ENCODE measurements around the gene PIEZO1. TPM values are rescaled to one million over a fixed set of nuclear protein-coding genes. Genes with fewer than 3 reads are reported as not detected.

The PIEZO1 gene
- total and polyA plus RNA-seq, 2 donors (not counting 3 experiments of a cell fraction or from before 2014, with no cell fraction given) = 298 to 322 TPM

GRCh38 chr16:88812513-88813268 lies 27.7 kb upstream of the PIEZO1 start:
- no peak for FAIRE-seq
- intact Hi-C loops (cut with micrococcal nuclease) = loop anchor here (1.0 to 5.0 kb wide), 2 partner anchors 45 to 110 kb away; partner anchors contain the start of gene TRAPPC2L

GRCh38 chr16:88811769-88812512 lies 26.9 kb upstream of the PIEZO1 start, which contains the start of gene APRT:
Gene APRT (minus strand): TSS chr16:88811928. CDS start chr16:88811899, 29 bp downstream.
- no peaks in the 10 kb centered on the region for H3K9me1 ChIP-seq (replicated peaks; ENCODE audit: control insufficient read depth, extremely low read depth, insufficient read depth, low read length)
- ChIA-PET CTCF (interaction anchor here (0.6 to 4.9 kb wide), 9 partner anchors 28 to 404 kb away, joined by 3 to 50 read pairs (median 5); partner anchors contain the start of genes GALNS, PIEZO1 and TRAPPC2L), POLR2A (interaction anchor here (1.3 kb wide), 1 partner anchor 27 kb away, joined by 4 read pairs; the partner anchor contains the start of gene PIEZO1)
- intact Hi-C loops (cut with micrococcal nuclease) = loop anchor here (1.0 to 5.0 kb wide), 2 partner anchors 45 to 110 kb away; partner anchors contain the start of gene TRAPPC2L
- H3K4me2 ChIP-seq (ENCODE audit: insufficient read depth, low read length) = peak within 1 kb of the TSS; percentile 85
- no peaks in the 10 kb centered on the region for H3K9me3 ChIP-seq (replicated peaks; ENCODE audit: control insufficient read depth, insufficient read depth, low read length)
- H3K9ac ChIP-seq (replicated peaks; ENCODE audit: extremely low read depth, insufficient read depth, low read length) = peak within 1 kb of the TSS; percentile 57
- no peaks in the 10 kb centered on the region for H3K27me3 ChIP-seq (ENCODE audit: control insufficient read depth in 2 of 2, insufficient read depth in 2 of 2, low read length in 2 of 2)
- peaks cover 17% of the 10 kb centered on the region for H3K4me1 ChIP-seq (ENCODE audit: control insufficient read depth, extremely low read depth, insufficient read depth, low read length)
- H2AFZ ChIP-seq (ENCODE audit: low read depth, low read length) = peak within 1 kb of the TSS; percentile 96
- H3K4me3 ChIP-seq (replicated peaks in 1 of 3; ENCODE audit: insufficient read depth in 1 of 3, low read depth in 1 of 3, low read length in 3 of 3) = peak within 1 kb of the TSS; percentile 42 to 54 (median 52)
- BruUV-seq (replicated peaks) = no TSS peak
- dilution Hi-C loops (cut with MboI; ENCODE audit: extremely low pct_ligation_motif_present, low sequenced_read_pairs) = no loop called here
- H3K27ac ChIP-seq (ENCODE audit: insufficient read depth, low read depth, low read length) = peak within 1 kb of the TSS; percentile 49
- DNase-seq (ENCODE audit: low read depth, low spot score) = peak; percentile 94
- H3K79me2 ChIP-seq (ENCODE audit: control insufficient read depth, insufficient read depth, low read length) = peaks cover 23% of the 10 kb centered on the region
- no peaks in the 10 kb centered on the region for H4K20me1 ChIP-seq (replicated peaks; ENCODE audit: control insufficient read depth, extremely low read depth, insufficient read depth, low read length)
- TF ChIP-seq EZH2 (IDR thresholded peaks at IDR 0.05; ENCODE audit: borderline replicate concordance, low read depth, low read length, severe bottlenecking) = no peak
- TF ChIP-seq CTCF (IDR thresholded peaks at IDR 0.05; ENCODE audit: extremely low read depth in 1 of 2, insufficient read depth in 1 of 2, low read depth in 1 of 2, low read length in 2 of 2) = peak; percentile 16 to 37
- TF ChIP-seq POLR2AphosphoS5 (IDR thresholded peaks at IDR 0.05; ENCODE audit: insufficient read depth, low read depth, low read length) = peak; percentile 88
- TF ChIP-seq POLR2A (IDR thresholded peaks at IDR 0.05; ENCODE audit: low read depth, low read length) = peak; percentile 97
- no peak for TF ChIP-seq MYC (IDR thresholded peaks at IDR 0.05; ENCODE audit: low read depth, low read length)
- TF ChIP-seq MAX (IDR thresholded peaks at IDR 0.05; ENCODE audit: insufficient read depth, insufficient read length) = peak; percentile 52
- TF ChIP-seq JUN (IDR thresholded peaks at IDR 0.05; ENCODE audit: borderline replicate concordance, insufficient read depth, insufficient read length, low read depth) = no peak
- TF ChIP-seq GATA2 (IDR thresholded peaks at IDR 0.05; ENCODE audit: insufficient read depth, insufficient read length, low read depth, low read length) = no peak
- peak; percentile 98 for FAIRE-seq
- H3K36me3 ChIP-seq (ENCODE audit: control insufficient read depth in 2 of 2, extremely low read depth in 1 of 2, insufficient read depth in 2 of 2, low read length in 2 of 2) = peaks cover 4 to 12% of the 10 kb centered on the region in 2 experiments

More at GRCh38 chr16:88812513-88813268, 27.7 kb upstream of the PIEZO1 start:
- no peak for DNase-seq (ENCODE audit: low read depth, low spot score)
- H3K4me2 ChIP-seq (ENCODE audit: insufficient read depth, low read length) = peak overlapping the region; percentile 85
- H3K27ac ChIP-seq (ENCODE audit: insufficient read depth, low read depth, low read length) = peak overlapping the region; percentile 49
- BruUV-seq (replicated peaks) = no TSS peak
- ChIA-PET POLR2A (interaction anchor here (1.3 kb wide), 1 partner anchor 28 kb away, joined by 4 read pairs; the partner anchor contains the start of gene PIEZO1), CTCF (interaction anchor here (0.6 to 4.9 kb wide), 7 partner anchors 29 to 404 kb away, joined by 3 to 50 read pairs (median 14); partner anchors contain the start of genes GALNS, PIEZO1 and TRAPPC2L)
- peak overlapping the region; percentile 96 for H2AFZ ChIP-seq (ENCODE audit: low read depth, low read length)
- H3K36me3 ChIP-seq (ENCODE audit: control insufficient read depth in 2 of 2, extremely low read depth in 1 of 2, insufficient read depth in 2 of 2, low read length in 2 of 2) = peaks cover 2 to 12% of the 10 kb centered on the region in 2 experiments
- no peaks in the 10 kb centered on the region for H4K20me1 ChIP-seq (replicated peaks; ENCODE audit: control insufficient read depth, extremely low read depth, insufficient read depth, low read length)
- dilution Hi-C loops (cut with MboI; ENCODE audit: extremely low pct_ligation_motif_present, low sequenced_read_pairs) = no loop called here
- peaks cover 17% of the 10 kb centered on the region for H3K4me1 ChIP-seq (ENCODE audit: control insufficient read depth, extremely low read depth, insufficient read depth, low read length)
- H3K27me3 ChIP-seq (ENCODE audit: control insufficient read depth in 2 of 2, insufficient read depth in 2 of 2, low read length in 2 of 2) = no peaks in the 10 kb centered on the region
- H3K79me2 ChIP-seq (ENCODE audit: control insufficient read depth, insufficient read depth, low read length) = peaks cover 23% of the 10 kb centered on the region
- H3K9me3 ChIP-seq (replicated peaks; ENCODE audit: control insufficient read depth, insufficient read depth, low read length) = no peaks in the 10 kb centered on the region
- peak overlapping the region; percentile 42 for H3K9ac ChIP-seq (replicated peaks; ENCODE audit: extremely low read depth, insufficient read depth, low read length)
- no peaks in the 10 kb centered on the region for H3K9me1 ChIP-seq (replicated peaks; ENCODE audit: control insufficient read depth, extremely low read depth, insufficient read depth, low read length)
- TF ChIP-seq GATA2 (IDR thresholded peaks at IDR 0.05; ENCODE audit: insufficient read depth, insufficient read length, low read depth, low read length) = no peak
- no peak for TF ChIP-seq FOS (IDR thresholded peaks at IDR 0.05; ENCODE audit: borderline replicate concordance, insufficient read depth, low read length)
- H3K4me3 ChIP-seq (replicated peaks in 1 of 3; ENCODE audit: insufficient read depth in 1 of 3, low read depth in 1 of 3, low read length in 3 of 3) = peak overlapping the region; percentile 42 to 54 (median 52)
